HG03066 (cell line): Measurements from ENCODE around the gene FRAS1.
"Not testable (repeated sequence)": the region's sequence is repeated elsewhere in the genome, so short reads cannot be mapped to it uniquely, and the experiment has no call there.

Source experiments
- ATAC-seq: cut with Tn5 transposase; IDR thresholded peaks from one replicate; pipeline ENCODE4 v1.9.1; 2021; ENCODE audit warnings: low read depth; ENCODE audit not compliant: unreplicated experiment

Gene FRAS1

GRCh38 chr4:78207541-78207940 lies 150.4 kb downstream of the FRAS1 start:
- no peak for ATAC-seq

GRCh38 chr4:78207951-78208350 lies 150.8 kb downstream of the FRAS1 start:
- no peak for ATAC-seq

- not testable (repeated sequence) for ATAC-seq
These were observed 151.8 kb downstream of the FRAS1 start for GRCh38 chr4:78208896-78209295.

GRCh38 chr4:78210694-78211410 lies 153.7 kb downstream of the FRAS1 start:
- ATAC-seq, result no peak

GRCh38 chr4:78213218-78213617 lies 156.1 kb downstream of the FRAS1 start:
- ATAC-seq, result no peak

GRCh38 chr4:78214078-78214477 lies 157.0 kb downstream of the FRAS1 start:
- ATAC-seq, result no peak

GRCh38 chr4:78217557-78217956 lies 160.4 kb downstream of the FRAS1 start:
- ATAC-seq, result no peak

GRCh38 chr4:78218260-78218659 lies 161.1 kb downstream of the FRAS1 start:
- ATAC-seq, result no peak

GRCh38 chr4:78219825-78220224 lies 162.7 kb downstream of the FRAS1 start:
- no peak for ATAC-seq

GRCh38 chr4:78220283-78220682 lies 163.2 kb downstream of the FRAS1 start:
- no peak for ATAC-seq

- no peak for ATAC-seq
These were observed 165.6 kb downstream of the FRAS1 start for GRCh38 chr4:78222575-78223186.

GRCh38 chr4:78225236-78225635 lies 168.1 kb downstream of the FRAS1 start:
- ATAC-seq, result no peak

GRCh38 chr4:78226279-78226678 lies 169.2 kb downstream of the FRAS1 start:
- ATAC-seq, result no peak

GRCh38 chr4:78227411-78228057 lies 170.4 kb downstream of the FRAS1 start:
- no peak for ATAC-seq

GRCh38 chr4:78235800-78236199 lies 178.7 kb downstream of the FRAS1 start:
- ATAC-seq, result no peak

GRCh38 chr4:78237360-78237759 lies 180.2 kb downstream of the FRAS1 start:
- no peak for ATAC-seq

GRCh38 chr4:78242071-78242470 lies 184.9 kb downstream of the FRAS1 start:
- ATAC-seq, result no peak

- ATAC-seq, result no peak
These were observed 187.8 kb downstream of the FRAS1 start for GRCh38 chr4:78244705-78245485.

GRCh38 chr4:78247536-78248285 lies 190.6 kb downstream of the FRAS1 start:
- ATAC-seq, result no peak

GRCh38 chr4:78250500-78250899 lies 193.4 kb downstream of the FRAS1 start:
- ATAC-seq, result no peak
